Measurements from ENCODE around the gene TOM1L2. TPM values are rescaled to one million over a fixed set of nuclear protein-coding genes. Genes with fewer than 3 reads are reported as not detected.

Gene TOM1L2
- total and polyA plus RNA-seq, 2 donors from 2014 or later: 28.2 to 59.4 TPM

DNA sequence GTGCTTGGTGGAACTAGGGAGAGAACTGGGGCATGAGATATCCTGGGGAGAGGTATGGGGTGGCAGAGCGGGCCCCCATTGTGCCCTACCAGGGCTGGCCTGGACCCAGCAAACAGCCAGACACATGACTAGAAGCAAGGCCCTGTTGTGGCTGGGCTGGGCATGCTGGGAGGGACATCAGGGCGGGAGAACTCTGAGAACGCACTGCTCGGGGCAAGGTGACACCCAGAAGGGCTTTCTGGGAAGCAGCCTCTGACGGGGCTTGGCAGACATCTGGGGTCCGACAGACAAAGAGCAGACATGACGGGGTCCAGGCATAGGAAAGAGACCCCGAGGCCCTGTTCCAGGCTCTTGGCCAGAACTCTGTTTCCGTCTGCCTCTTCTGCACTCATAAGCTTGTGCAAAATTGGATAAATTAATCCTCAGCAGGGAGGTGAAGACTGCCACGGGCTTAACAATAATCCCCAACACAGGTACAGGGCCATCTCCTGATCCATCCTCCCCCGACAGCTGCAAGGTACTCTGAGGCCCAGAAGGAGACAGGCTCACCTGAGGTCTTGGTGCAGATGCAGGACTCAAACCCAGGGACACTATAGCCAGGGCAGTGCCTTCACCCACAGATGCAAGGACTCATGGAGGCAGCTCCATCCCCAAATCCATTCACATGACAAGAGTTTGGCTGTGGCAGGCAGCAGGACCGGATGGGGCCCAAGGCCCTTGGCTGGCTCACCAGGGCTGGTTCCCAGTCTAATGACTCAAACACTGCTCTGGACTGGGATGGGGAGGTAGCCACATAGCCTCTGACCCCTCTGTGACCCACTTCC is 140.8 kb downstream of the TOM1L2 start:
- intact Hi-C loops (cut with DNase I): no loop called here
- H3K9me3 ChIP-seq (ENCODE audit: control insufficient read depth in 2 of 3, insufficient read depth in 1 of 3, low read length in 3 of 3): no peaks in the 10 kb centered on the region
- no peaks in the 10 kb centered on the region for H3K36me3 ChIP-seq (ENCODE audit: control insufficient read depth in 2 of 3, insufficient read depth in 3 of 3, low read length in 3 of 3)
- H3K27ac ChIP-seq (ENCODE audit: low read depth in 2 of 2, low read length in 2 of 2): peak overlapping the region; percentile 33 to 62
- TF ChIP-seq, protein P1, sequence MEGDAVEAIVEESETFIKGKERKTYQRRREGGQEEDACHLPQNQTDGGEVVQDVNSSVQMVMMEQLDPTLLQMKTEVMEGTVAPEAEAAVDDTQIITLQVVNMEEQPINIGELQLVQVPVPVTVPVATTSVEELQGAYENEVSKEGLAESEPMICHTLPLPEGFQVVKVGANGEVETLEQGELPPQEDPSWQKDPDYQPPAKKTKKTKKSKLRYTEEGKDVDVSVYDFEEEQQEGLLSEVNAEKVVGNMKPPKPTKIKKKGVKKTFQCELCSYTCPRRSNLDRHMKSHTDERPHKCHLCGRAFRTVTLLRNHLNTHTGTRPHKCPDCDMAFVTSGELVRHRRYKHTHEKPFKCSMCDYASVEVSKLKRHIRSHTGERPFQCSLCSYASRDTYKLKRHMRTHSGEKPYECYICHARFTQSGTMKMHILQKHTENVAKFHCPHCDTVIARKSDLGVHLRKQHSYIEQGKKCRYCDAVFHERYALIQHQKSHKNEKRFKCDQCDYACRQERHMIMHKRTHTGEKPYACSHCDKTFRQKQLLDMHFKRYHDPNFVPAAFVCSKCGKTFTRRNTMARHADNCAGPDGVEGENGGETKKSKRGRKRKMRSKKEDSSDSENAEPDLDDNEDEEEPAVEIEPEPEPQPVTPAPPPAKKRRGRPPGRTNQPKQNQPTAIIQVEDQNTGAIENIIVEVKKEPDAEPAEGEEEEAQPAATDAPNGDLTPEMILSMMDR (IDR thresholded peaks at IDR 0.05; ENCODE audit: borderline replicate concordance, extremely low read depth, insufficient read depth): no peak
- H3K4me1 ChIP-seq (ENCODE audit: control insufficient read depth in 2 of 3, insufficient read depth in 2 of 3, low read depth in 1 of 3, low read length in 3 of 3): peaks cover 0 to 56% (median 56%) of the 10 kb centered on the region in 3 donors
- peak overlapping the region in 1 of 3 donors; percentile 14 for H3K9ac ChIP-seq (ENCODE audit: low read length in 3 of 3)
- H3K4me3 ChIP-seq (ENCODE audit: low read length in 3 of 3): no peak overlapping the region
- H3K27me3 ChIP-seq (ENCODE audit: control insufficient read depth, insufficient read depth, low read length): no peaks in the 10 kb centered on the region
- FAIRE-seq (no peak), DNase-seq (no peak)

DNA sequence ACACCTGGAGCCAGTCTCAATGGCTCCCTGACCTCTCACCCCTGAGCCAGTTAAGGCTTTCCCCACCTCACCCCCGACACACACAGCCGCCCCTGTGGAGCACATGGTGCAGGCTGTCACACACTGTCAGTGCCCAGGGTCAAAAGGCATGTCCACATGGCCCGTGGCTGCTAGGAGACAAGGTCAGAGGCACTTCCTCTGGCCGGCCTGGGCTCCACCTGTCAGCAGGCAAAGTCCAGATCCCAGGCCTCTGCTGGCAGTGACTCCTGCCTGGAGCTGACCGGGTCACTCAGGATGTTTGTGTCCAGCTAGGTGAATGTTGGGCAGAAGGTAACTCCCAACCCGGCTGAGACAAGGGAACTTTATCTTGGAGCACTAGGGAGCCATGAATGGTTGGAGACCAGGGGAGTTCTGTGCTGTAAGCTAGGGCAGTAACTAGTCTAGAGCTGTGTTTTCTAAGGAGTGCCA is 141.4 kb downstream of the TOM1L2 start:
- FAIRE-seq: no peak

GRCh38 chr17:17830269-17830567 is 142.0 kb downstream of the TOM1L2 start:
- no peak for DNase-seq
- TF ChIP-seq, protein P1 (IDR thresholded peaks at IDR 0.05; ENCODE audit: borderline replicate concordance, extremely low read depth, insufficient read depth): no peak
- no peaks in the 10 kb centered on the region for H3K27me3 ChIP-seq (ENCODE audit: control insufficient read depth, insufficient read depth, low read length)
- no peak overlapping the region for H3K9ac ChIP-seq (ENCODE audit: low read length in 3 of 3)
- H3K4me3 ChIP-seq (ENCODE audit: low read length in 3 of 3): no peak overlapping the region
- intact Hi-C loops (cut with DNase I): no loop called here
- H3K4me1 ChIP-seq (ENCODE audit: control insufficient read depth in 2 of 3, insufficient read depth in 2 of 3, low read depth in 1 of 3, low read length in 3 of 3): peaks cover 0 to 53% (median 48%) of the 10 kb centered on the region in 3 donors
- no peak for FAIRE-seq
- H3K9me3 ChIP-seq (ENCODE audit: control insufficient read depth in 2 of 3, insufficient read depth in 1 of 3, low read length in 3 of 3): no peaks in the 10 kb centered on the region
- no peaks in the 10 kb centered on the region for H3K36me3 ChIP-seq (ENCODE audit: control insufficient read depth in 2 of 3, insufficient read depth in 3 of 3, low read length in 3 of 3)
- H3K27ac ChIP-seq (ENCODE audit: low read depth in 2 of 2, low read length in 2 of 2): peak overlapping the region; percentile 30 to 33

More for the DNA sequence above, 141.4 kb downstream of the TOM1L2 start:
- TF ChIP-seq, protein P1 (IDR thresholded peaks at IDR 0.05; ENCODE audit: borderline replicate concordance, extremely low read depth, insufficient read depth): no peak
- no peaks in the 10 kb centered on the region for H3K27me3 ChIP-seq (ENCODE audit: control insufficient read depth, insufficient read depth, low read length)
- DNase-seq: no peak
- H3K4me1 ChIP-seq (ENCODE audit: control insufficient read depth in 2 of 3, insufficient read depth in 2 of 3, low read depth in 1 of 3, low read length in 3 of 3): peaks cover 0 to 56% (median 53%) of the 10 kb centered on the region in 3 donors
- intact Hi-C loops (cut with DNase I): no loop called here
- H3K27ac ChIP-seq (ENCODE audit: low read depth in 2 of 2, low read length in 2 of 2): peak overlapping the region; percentile 33 to 62
- H3K9me3 ChIP-seq (ENCODE audit: control insufficient read depth in 2 of 3, insufficient read depth in 1 of 3, low read length in 3 of 3): no peaks in the 10 kb centered on the region
- H3K4me3 ChIP-seq (ENCODE audit: low read length in 3 of 3): no peak overlapping the region
- H3K36me3 ChIP-seq (ENCODE audit: control insufficient read depth in 2 of 3, insufficient read depth in 3 of 3, low read length in 3 of 3): no peaks in the 10 kb centered on the region
- H3K9ac ChIP-seq (ENCODE audit: low read length in 3 of 3): no peak overlapping the region

Measured in kidney (tissue), 14 donors.